Parathyroid adenoma (tissue), 2 donors: ENCODE measurements around the gene APOBEC3C.
A peak's percentile ranks its signal among the peaks of the same experiment; 100 is the strongest.

Experiments used
- H2AFZ ChIP-seq: fragments of 300-600 bp; sonication (generic); one replicate; pipeline ENCODE4 v1.7.0; 2017; ENCODE audit warnings: antibody characterized with exemption, mild to moderate bottlenecking
- H3K27ac ChIP-seq: fragments of 300-600 bp; sonication (generic); one replicate; pipeline ENCODE4 v1.7.0; 2017
- H3K27me3 ChIP-seq: fragments of 300-600 bp; sonication (generic); one replicate; pipeline ENCODE4 v1.7.0; 2017; ENCODE audit warnings: low read length; ENCODE audit not compliant: control insufficient read depth, insufficient read depth
- H3K36me3 ChIP-seq: fragments of 300-600 bp; sonication (generic); one replicate; pipeline ENCODE4 v1.7.0; 2017; ENCODE audit warnings: low read length; ENCODE audit not compliant: control insufficient read depth, insufficient read depth
- H3K4me1 ChIP-seq: fragments of 300-600 bp; sonication (generic); one replicate; pipeline ENCODE4 v1.7.0; 2017; ENCODE audit warnings: control low read depth
- H3K4me2 ChIP-seq: fragments of 300-600 bp; sonication (generic); one replicate; pipeline ENCODE4 v1.7.0; 2017; ENCODE audit warnings: low read length
- H3K4me3 ChIP-seq: fragments of 300-600 bp; sonication (generic); one replicate; pipeline ENCODE4 v1.7.0; 2017; ENCODE audit warnings: low read depth, low read length
- H3K79me2 ChIP-seq: fragments of 300-600 bp; sonication (generic); one replicate; pipeline ENCODE4 v1.7.0; 2017; ENCODE audit warnings: control low read depth
- H3K9ac ChIP-seq: fragments of 300-600 bp; sonication (generic); one replicate; pipeline ENCODE4 v1.7.0; 2017; ENCODE audit warnings: mild to moderate bottlenecking
- H3K9me3 ChIP-seq: fragments of 300-600 bp; sonication (generic); one replicate; pipeline ENCODE4 v1.7.0; 2017; ENCODE audit warnings: low read length; ENCODE audit not compliant: control insufficient read depth
- CTCF ChIP-seq: fragments of 300-600 bp; sonication (generic); IDR thresholded peaks from one replicate; pipeline ENCODE4 v1.7.0; 2017; ENCODE audit warnings: antibody characterized with exemption, mild to moderate bottlenecking
- donor health status: primary hyperparathyroidism.

Gene APOBEC3C

GRCh38 chr22:38971202-38971601 is 42.9 kb upstream of the APOBEC3C start:
- TF ChIP-seq CTCF = no peak
- H3K4me2 ChIP-seq = no peak overlapping the region
- H3K79me2 ChIP-seq = no peaks in the 10 kb centered on the region
- no peak overlapping the region for H3K9ac ChIP-seq
- H2AFZ ChIP-seq = no peak overlapping the region
- no peaks in the 10 kb centered on the region for H3K36me3 ChIP-seq
- H3K27ac ChIP-seq = no peak overlapping the region
- H3K4me3 ChIP-seq = no peak overlapping the region
- H3K9me3 ChIP-seq = no peaks in the 10 kb centered on the region
- H3K4me1 ChIP-seq = no peaks in the 10 kb centered on the region
- H3K27me3 ChIP-seq = no peaks in the 10 kb centered on the region

GRCh38 chr22:38971791-38972190 is 42.3 kb upstream of the APOBEC3C start:
- no peak overlapping the region for H3K27ac ChIP-seq
- H3K79me2 ChIP-seq = no peaks in the 10 kb centered on the region
- no peaks in the 10 kb centered on the region for H3K4me1 ChIP-seq
- H3K27me3 ChIP-seq = no peaks in the 10 kb centered on the region
- no peak overlapping the region for H3K9ac ChIP-seq
- no peaks in the 10 kb centered on the region for H3K9me3 ChIP-seq
- no peak overlapping the region for H2AFZ ChIP-seq
- H3K4me2 ChIP-seq = no peak overlapping the region
- no peak overlapping the region for H3K4me3 ChIP-seq
- no peak for TF ChIP-seq CTCF
- H3K36me3 ChIP-seq = no peaks in the 10 kb centered on the region

GRCh38 chr22:38972558-38972957 is 41.5 kb upstream of the APOBEC3C start:
- no peak overlapping the region for H2AFZ ChIP-seq
- no peaks in the 10 kb centered on the region for H3K4me1 ChIP-seq
- no peaks in the 10 kb centered on the region for H3K79me2 ChIP-seq
- no peak overlapping the region for H3K27ac ChIP-seq
- no peak for TF ChIP-seq CTCF
- no peak overlapping the region for H3K4me2 ChIP-seq
- H3K9me3 ChIP-seq = no peaks in the 10 kb centered on the region
- H3K27me3 ChIP-seq = no peaks in the 10 kb centered on the region
- no peaks in the 10 kb centered on the region for H3K36me3 ChIP-seq
- no peak overlapping the region for H3K4me3 ChIP-seq
- no peak overlapping the region for H3K9ac ChIP-seq

- Histone ChIP-seq H3K4me3 (no peak overlapping the region), H2AFZ (peak overlapping the region; percentile 50), H3K36me3 (no peaks in the 10 kb centered on the region), H3K9me3 (no peaks in the 10 kb centered on the region), H3K27me3 (no peaks in the 10 kb centered on the region), H3K4me1 (no peaks in the 10 kb centered on the region), H3K9ac (no peak overlapping the region), H3K4me2 (no peak overlapping the region), H3K27ac (no peak overlapping the region), H3K79me2 (no peaks in the 10 kb centered on the region)
- TF ChIP-seq CTCF = peak; percentile 50
Measured at GRCh38 chr22:38973289-38974169, 40.5 kb upstream of the APOBEC3C start.
